HG02840 (cell line): ENCODE data around the gene ARID5B.

Experiments
- ATAC-seq: cut with Tn5 transposase; IDR thresholded peaks from one replicate; pipeline ENCODE4 v1.9.1; 2021; ENCODE audit warnings: mild to moderate bottlenecking, moderate library complexity, moderate number of reproducible peaks; ENCODE audit not compliant: unreplicated experiment, low FRiP score

Gene ARID5B

GRCh38 chr10:61902445-61903220 lies 1.1 kb downstream of the ARID5B start:
- ATAC-seq: no peak

GRCh38 chr10:61903221-61903927 lies 1.9 kb downstream of the ARID5B start:
- ATAC-seq: peak; percentile 40

GRCh38 chr10:61903928-61904344 lies 2.4 kb downstream of the ARID5B start:
- ATAC-seq: no peak

- peak; percentile 43 for ATAC-seq
Observed at GRCh38 chr10:61904733-61905725, 3.5 kb downstream of the ARID5B start.

- no peak for ATAC-seq
Observed at GRCh38 chr10:61905837-61906561, 4.5 kb downstream of the ARID5B start.

- no peak for ATAC-seq
Observed at GRCh38 chr10:61906562-61906901, 5.0 kb downstream of the ARID5B start.

- no peak for ATAC-seq
Observed at GRCh38 chr10:61907011-61907410, 5.5 kb downstream of the ARID5B start.

GRCh38 chr10:61907587-61907986 lies 6.1 kb downstream of the ARID5B start:
- ATAC-seq: no peak

GRCh38 chr10:61910226-61910805 lies 8.8 kb downstream of the ARID5B start:
- no peak for ATAC-seq

GRCh38 chr10:61910894-61911293 lies 9.4 kb downstream of the ARID5B start:
- ATAC-seq: no peak

GRCh38 chr10:61911425-61911824 lies 9.9 kb downstream of the ARID5B start:
- no peak for ATAC-seq

- no peak for ATAC-seq
Observed at GRCh38 chr10:61912981-61913380, 11.5 kb downstream of the ARID5B start.

GRCh38 chr10:61918140-61918539 lies 16.6 kb downstream of the ARID5B start:
- ATAC-seq: no peak

GRCh38 chr10:61918989-61919388 lies 17.5 kb downstream of the ARID5B start:
- no peak for ATAC-seq

- ATAC-seq: no peak
Observed at GRCh38 chr10:61919646-61920215, 18.2 kb downstream of the ARID5B start.

- ATAC-seq: peak; percentile 71
Observed at GRCh38 chr10:61921143-61921542, 19.6 kb downstream of the ARID5B start.

- ATAC-seq: no peak
Observed at GRCh38 chr10:61923210-61923949, 21.9 kb downstream of the ARID5B start.

GRCh38 chr10:61923950-61924274 lies 22.4 kb downstream of the ARID5B start:
- ATAC-seq: no peak

- no peak for ATAC-seq
Observed at GRCh38 chr10:61929555-61929954, 28.1 kb downstream of the ARID5B start.
